Brain microvascular endothelial cell (primary cell): ENCODE data around the gene MLST8.
A peak's percentile ranks its signal among the peaks of the same experiment; 100 is the strongest.
"Not testable (repeated sequence)": the region's sequence is repeated elsewhere in the genome, so short reads cannot be mapped to it uniquely, and the experiment has no call there.

ENCODE experiments used
- DNase-seq: peaks from one replicate; pipeline ENCODE4 v3.0.0-alpha.2; 2020
- H3K27ac ChIP-seq: fragments of 250-450 bp; sonication (Bioruptor Pico); 2 replicates; pipeline ENCODE4 v1.5.1; 2020; ENCODE audit warnings: mild to moderate bottlenecking, moderate library complexity
- H3K27me3 ChIP-seq: fragments of 250-450 bp; sonication (Bioruptor Pico); replicated peaks from 2 replicates; pipeline ENCODE4 v1.5.1; 2020; ENCODE audit warnings: mild to moderate bottlenecking
- H3K36me3 ChIP-seq: fragments of 250-450 bp; sonication (Bioruptor Pico); replicated peaks from 2 replicates; pipeline ENCODE4 v1.5.1; 2020; ENCODE audit warnings: mild to moderate bottlenecking
- H3K4me3 ChIP-seq: 2 replicates; pipeline ENCODE4 v1.5.1; 2011; ENCODE audit warnings: low read depth, mild to moderate bottlenecking, control low read depth, low read length, moderate library complexity
- CTCF ChIP-seq: IDR thresholded peaks from 2 replicates; pipeline ENCODE4 v1.5.1; 2011; ENCODE audit warnings: low read depth, mild to moderate bottlenecking, moderate library complexity, low read length, control low read depth, inconsistent platforms; ENCODE audit errors: missing control alignments
- in situ Hi-C: cut with HindIII; loops from 2 replicates; pipeline ENCODE4 v1.10.0; 2017; ENCODE audit warnings: low sequenced_read_pairs, low pct_ligation_motif_present

The MLST8 gene

GRCh38 chr16:2251296-2252111 lies 46.2 kb downstream of the MLST8 start, which contains the start of gene ECI1:
ECI1 (minus strand) TSS chr16:2251587; CDS start chr16:2251566, 21 bp downstream.
- peak; percentile 75 for DNase-seq
- H3K27ac ChIP-seq = peak within 1 kb of the TSS; percentile 18
- peaks cover 40% of the 10 kb centered on the region for H3K36me3 ChIP-seq
- TF ChIP-seq CTCF = peak; percentile 68
- H3K4me3 ChIP-seq = peak within 1 kb of the TSS; percentile 65
- H3K27me3 ChIP-seq = no peaks in the 10 kb centered on the region
- in situ Hi-C loops = no loop called here

- no peaks in the 10 kb centered on the region for H3K27me3 ChIP-seq
- H3K36me3 ChIP-seq = peaks cover 51% of the 10 kb centered on the region
- H3K27ac ChIP-seq = no peak overlapping the region
- no peak for DNase-seq
- in situ Hi-C loops = no loop called here
- TF ChIP-seq CTCF = no peak
- no peak overlapping the region for H3K4me3 ChIP-seq
Observed at GRCh38 chr16:2252806-2253148, 47.5 kb downstream of the MLST8 start.

GRCh38 chr16:2253293-2253692 lies 48.0 kb downstream of the MLST8 start:
- Histone ChIP-seq H3K36me3 (peaks cover 55% of the 10 kb centered on the region), H3K4me3 (no peak overlapping the region), H3K27me3 (no peaks in the 10 kb centered on the region), H3K27ac (no peak overlapping the region)
- in situ Hi-C loops = no loop called here
- no peak for TF ChIP-seq CTCF
- DNase-seq = no peak

- in situ Hi-C loops = no loop called here
- Histone ChIP-seq H3K4me3 (no peak overlapping the region), H3K27me3 (no peaks in the 10 kb centered on the region), H3K36me3 (peaks cover 77% of the 10 kb centered on the region), H3K27ac (no peak overlapping the region)
- no peak for DNase-seq
- TF ChIP-seq CTCF = no peak
Observed at GRCh38 chr16:2256531-2257140, 51.4 kb downstream of the MLST8 start.

GRCh38 chr16:2257726-2258125 lies 52.5 kb downstream of the MLST8 start:
- Histone ChIP-seq H3K4me3 (no peak overlapping the region), H3K36me3 (peaks cover 82% of the 10 kb centered on the region), H3K27me3 (no peaks in the 10 kb centered on the region), H3K27ac (no peak overlapping the region)
- in situ Hi-C loops = no loop called here
- no peak for DNase-seq
- TF ChIP-seq CTCF = no peak

- H3K4me3 ChIP-seq, H3K27me3 ChIP-seq, H3K27ac ChIP-seq, in situ Hi-C loops, DNase-seq: not testable (repeated sequence)
- peaks cover 85% of the 10 kb centered on the region for H3K36me3 ChIP-seq
Observed at GRCh38 chr16:2258530-2258929, 53.3 kb downstream of the MLST8 start.
